WTC11 (cell line): ENCODE results near the gene NECTIN3. TPM values are rescaled to one million over a fixed set of nuclear protein-coding genes. Genes with fewer than 3 reads are reported as not detected.

Experiments
- ATAC-seq: fragments of 200-7000 bp; cut with Tn5 transposase; 2 replicates; pipeline ENCODE4 v1.10.0; 2021; ENCODE audit warnings: mild to moderate bottlenecking, moderate library complexity
- CTCF ChIA-PET: fragments of 300-600 bp; sonication (Branson Sonifier 250); formaldehyde crosslinking; loops from one replicate; lab custom pipeline; 2021; ENCODE audit warnings: antibody characterized with exemption; lab: Charles Lee
- POLR2A ChIA-PET: fragments of 350-600 bp; sonication (Branson Sonifier 250); formaldehyde crosslinking; loops from one replicate; lab custom pipeline; 2021; ENCODE audit warnings: antibody characterized with exemption; lab: Charles Lee
- DNase-seq: peaks from one replicate; pipeline ENCODE4 v3.0.0; 2021; ENCODE audit warnings: low spot score
- H3K27ac Mint-ChIP-seq: 2 replicates; pipeline ENCODE4 v1.8.0; 2021; ENCODE audit warnings: mixed read lengths
- H3K27me3 Mint-ChIP-seq: 2 replicates; pipeline ENCODE4 v1.8.0; 2021; ENCODE audit warnings: low read depth, mild to moderate bottlenecking, moderate library complexity, mixed read lengths
- H3K36me3 Mint-ChIP-seq: 2 replicates; pipeline ENCODE4 v1.8.0; 2021; ENCODE audit warnings: mixed read lengths
- H3K4me1 Mint-ChIP-seq: 2 replicates; pipeline ENCODE4 v1.8.0; 2022; ENCODE audit warnings: mixed read lengths
- H3K4me3 Mint-ChIP-seq: 2 replicates; pipeline ENCODE4 v1.8.0; 2021; ENCODE audit warnings: mild to moderate bottlenecking, moderate library complexity, mixed read lengths
- H3K9me3 Mint-ChIP-seq: 2 replicates; pipeline ENCODE4 v1.8.0; 2021; ENCODE audit warnings: mixed read lengths
- KAT7 ChIP-seq: sonication (generic); formaldehyde crosslinking; IDR thresholded peaks from 2 replicates; pipeline ENCODE4 v1.8.1; 2023; ENCODE audit warnings: missing genetic modification reagents, mild to moderate bottlenecking, borderline replicate concordance
- NFE2L1 ChIP-seq: sonication (generic); formaldehyde crosslinking; IDR thresholded peaks from 2 replicates; pipeline ENCODE4 v1.8.1; 2023; ENCODE audit warnings: missing genetic modification reagents
- RELA ChIP-seq: sonication (generic); formaldehyde crosslinking; IDR thresholded peaks from 2 replicates; pipeline ENCODE4 v1.8.1; 2022; ENCODE audit warnings: missing genetic modification reagents, mild to moderate bottlenecking, borderline replicate concordance
- SMAD3 ChIP-seq: sonication (generic); formaldehyde crosslinking; IDR thresholded peaks from 2 replicates; pipeline ENCODE4 v1.8.0; 2022; ENCODE audit warnings: missing genetic modification reagents, mild to moderate bottlenecking, borderline replicate concordance
- SOX15 ChIP-seq: fragments of 250-450 bp; sonication (Bioruptor Pico); IDR thresholded peaks from 2 replicates; pipeline ENCODE4 v1.9.0; 2021; ENCODE audit warnings: mild to moderate bottlenecking
- TP53 ChIP-seq: sonication (generic); formaldehyde crosslinking; IDR thresholded peaks from 2 replicates; pipeline ENCODE4 v1.8.1; 2023; ENCODE audit warnings: mild to moderate bottlenecking, missing genetic modification reagents
- ZBTB21 ChIP-seq: sonication (generic); formaldehyde crosslinking; IDR thresholded peaks from 2 replicates; pipeline ENCODE4 v1.8.1; 2023; ENCODE audit warnings: mild to moderate bottlenecking, missing genetic modification reagents, borderline replicate concordance
- ZNF121 ChIP-seq: sonication (generic); formaldehyde crosslinking; IDR thresholded peaks from 2 replicates; pipeline ENCODE4 v1.8.0; 2023; ENCODE audit warnings: missing genetic modification reagents
- ZNF138 ChIP-seq: sonication (generic); formaldehyde crosslinking; conservative IDR thresholded peaks from 2 replicates; pipeline ENCODE4 v1.8.1; 2022; ENCODE audit warnings: mild to moderate bottlenecking, moderate library complexity, missing genetic modification reagents
- total RNA-seq: library from RNA; stranded (reverse); gene quantifications from 3 replicates; pipeline ENCODE4 v1.2.3, GENCODE V29; 2021
- TF ChIP-seq, protein P1 (sequence below): sonication (generic); formaldehyde crosslinking; IDR thresholded peaks from 2 replicates; pipeline ENCODE4 v1.8.1; 2023; ENCODE audit warnings: mild to moderate bottlenecking, missing genetic modification reagents, borderline replicate concordance
- TF ChIP-seq, protein P2 (sequence below): sonication (generic); formaldehyde crosslinking; IDR thresholded peaks from 2 replicates; pipeline ENCODE4 v1.8.1; 2023; ENCODE audit warnings: mild to moderate bottlenecking, missing genetic modification reagents, moderate library complexity
- TF ChIP-seq, protein P3 (sequence below): sonication (generic); formaldehyde crosslinking; conservative IDR thresholded peaks from 2 replicates; pipeline ENCODE4 v1.8.1; 2022; ENCODE audit warnings: mild to moderate bottlenecking, missing genetic modification reagents
- TF ChIP-seq, protein P4 (sequence below): sonication (generic); formaldehyde crosslinking; IDR thresholded peaks from 2 replicates; pipeline ENCODE4 v1.8.1; 2022; ENCODE audit warnings: low read depth, missing genetic modification reagents, borderline replicate concordance
- TF ChIP-seq, protein P5 (sequence below): fragments of 250-450 bp; sonication (Bioruptor Pico); IDR thresholded peaks from 2 replicates; pipeline ENCODE4 v1.9.0; 2021; ENCODE audit warnings: mild to moderate bottlenecking, borderline replicate concordance
- TF ChIP-seq, protein P6 (sequence below): sonication (generic); formaldehyde crosslinking; IDR thresholded peaks from 2 replicates; pipeline ENCODE4 v1.8.0; 2022; ENCODE audit warnings: missing genetic modification reagents

Gene NECTIN3
- total RNA-seq, 1 experiment from 2014 or later, result 24.8 TPM

DNA sequence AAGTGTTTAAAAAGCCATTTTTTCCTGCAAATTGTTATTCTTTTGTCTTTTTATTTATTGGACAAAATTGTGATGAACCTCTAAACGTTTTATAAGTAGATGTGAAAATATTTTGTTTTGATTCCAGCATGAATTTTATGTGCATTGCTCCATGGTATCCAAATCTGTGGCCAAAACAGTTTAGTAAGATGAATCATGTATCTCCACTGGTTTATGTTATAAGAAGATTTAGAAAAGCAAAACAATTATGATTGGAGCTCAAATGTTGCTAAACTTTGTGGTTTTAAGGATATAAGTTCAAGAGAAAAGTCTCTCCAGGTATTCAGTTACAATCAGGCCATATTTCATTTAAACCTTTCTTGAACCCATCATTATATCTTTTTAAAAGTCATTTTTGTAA, 80.9 kb downstream of the NECTIN3 start:
- POLR2A ChIA-PET, result no interaction called here
- DNase-seq, result no peak
- peaks cover 30% of the 10 kb centered on the region for H3K4me1 Mint-ChIP-seq
- H3K9me3 Mint-ChIP-seq, result no peaks in the 10 kb centered on the region
- peaks cover 14% of the 10 kb centered on the region for H3K36me3 Mint-ChIP-seq
- H3K27ac Mint-ChIP-seq, result peak overlapping the region; percentile 78; the same call in 1 of the 2 replicates
- CTCF ChIA-PET, result no interaction called here
- no peaks in the 10 kb centered on the region for H3K27me3 Mint-ChIP-seq
- ATAC-seq, result no peak
- H3K4me3 Mint-ChIP-seq, result no peak overlapping the region
- TF ChIP-seq, protein P1, sequence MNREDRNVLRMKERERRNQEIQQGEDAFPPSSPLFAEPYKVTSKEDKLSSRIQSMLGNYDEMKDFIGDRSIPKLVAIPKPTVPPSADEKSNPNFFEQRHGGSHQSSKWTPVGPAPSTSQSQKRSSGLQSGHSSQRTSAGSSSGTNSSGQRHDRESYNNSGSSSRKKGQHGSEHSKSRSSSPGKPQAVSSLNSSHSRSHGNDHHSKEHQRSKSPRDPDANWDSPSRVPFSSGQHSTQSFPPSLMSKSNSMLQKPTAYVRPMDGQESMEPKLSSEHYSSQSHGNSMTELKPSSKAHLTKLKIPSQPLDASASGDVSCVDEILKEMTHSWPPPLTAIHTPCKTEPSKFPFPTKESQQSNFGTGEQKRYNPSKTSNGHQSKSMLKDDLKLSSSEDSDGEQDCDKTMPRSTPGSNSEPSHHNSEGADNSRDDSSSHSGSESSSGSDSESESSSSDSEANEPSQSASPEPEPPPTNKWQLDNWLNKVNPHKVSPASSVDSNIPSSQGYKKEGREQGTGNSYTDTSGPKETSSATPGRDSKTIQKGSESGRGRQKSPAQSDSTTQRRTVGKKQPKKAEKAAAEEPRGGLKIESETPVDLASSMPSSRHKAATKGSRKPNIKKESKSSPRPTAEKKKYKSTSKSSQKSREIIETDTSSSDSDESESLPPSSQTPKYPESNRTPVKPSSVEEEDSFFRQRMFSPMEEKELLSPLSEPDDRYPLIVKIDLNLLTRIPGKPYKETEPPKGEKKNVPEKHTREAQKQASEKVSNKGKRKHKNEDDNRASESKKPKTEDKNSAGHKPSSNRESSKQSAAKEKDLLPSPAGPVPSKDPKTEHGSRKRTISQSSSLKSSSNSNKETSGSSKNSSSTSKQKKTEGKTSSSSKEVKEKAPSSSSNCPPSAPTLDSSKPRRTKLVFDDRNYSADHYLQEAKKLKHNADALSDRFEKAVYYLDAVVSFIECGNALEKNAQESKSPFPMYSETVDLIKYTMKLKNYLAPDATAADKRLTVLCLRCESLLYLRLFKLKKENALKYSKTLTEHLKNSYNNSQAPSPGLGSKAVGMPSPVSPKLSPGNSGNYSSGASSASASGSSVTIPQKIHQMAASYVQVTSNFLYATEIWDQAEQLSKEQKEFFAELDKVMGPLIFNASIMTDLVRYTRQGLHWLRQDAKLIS (CRISPR knock-in tag), result no peak
- TF ChIP-seq SOX15 (CRISPR knock-in tag), result no peak
- no peak for TF ChIP-seq SMAD3
- TF ChIP-seq, protein P2, sequence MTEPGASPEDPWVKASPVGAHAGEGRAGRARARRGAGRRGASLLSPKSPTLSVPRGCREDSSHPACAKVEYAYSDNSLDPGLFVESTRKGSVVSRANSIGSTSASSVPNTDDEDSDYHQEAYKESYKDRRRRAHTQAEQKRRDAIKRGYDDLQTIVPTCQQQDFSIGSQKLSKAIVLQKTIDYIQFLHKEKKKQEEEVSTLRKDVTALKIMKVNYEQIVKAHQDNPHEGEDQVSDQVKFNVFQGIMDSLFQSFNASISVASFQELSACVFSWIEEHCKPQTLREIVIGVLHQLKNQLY (CRISPR knock-in tag), result no peak
- no peak for TF ChIP-seq NFE2L1 (CRISPR knock-in tag)

DNA sequence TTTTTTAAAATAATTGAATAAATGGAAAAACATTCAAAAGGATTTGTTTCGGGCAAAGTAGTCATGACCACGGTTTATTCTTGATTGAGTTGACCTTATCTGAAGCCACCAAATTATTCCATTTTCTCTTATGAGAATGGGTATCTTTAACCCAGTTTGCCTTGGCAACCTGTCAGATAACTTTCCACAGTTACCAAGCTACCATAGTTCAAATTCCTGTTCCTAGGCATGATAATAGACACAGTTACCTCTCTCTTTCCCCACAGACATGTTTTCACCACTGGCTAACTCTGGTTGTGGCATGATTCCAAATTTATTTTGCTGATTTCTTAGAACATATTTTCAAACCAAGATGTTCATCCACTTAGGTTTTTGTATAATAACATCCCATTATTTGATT, 84.9 kb downstream of the NECTIN3 start:
- Mint-ChIP-seq H3K27ac (peak overlapping the region; percentile 6; the same call in 1 of the 2 replicates), H3K27me3 (no peaks in the 10 kb centered on the region), H3K36me3 (peaks cover 18% of the 10 kb centered on the region), H3K4me1 (peaks cover 27% of the 10 kb centered on the region), H3K4me3 (no peak overlapping the region), H3K9me3 (no peaks in the 10 kb centered on the region)
- ChIA-PET POLR2A (no interaction called here), CTCF (no interaction called here)
- DNase-seq (no peak), ATAC-seq (no peak)
- TF ChIP-seq ZNF138 (CRISPR knock-in tag) (no peak), ZNF121 (no peak), ZBTB21 (CRISPR knock-in tag) (no peak), RELA (CRISPR knock-in tag) (no peak), KAT7 (CRISPR knock-in tag) (no peak), TP53 (CRISPR knock-in tag) (no peak)
- TF ChIP-seq, protein P3, sequence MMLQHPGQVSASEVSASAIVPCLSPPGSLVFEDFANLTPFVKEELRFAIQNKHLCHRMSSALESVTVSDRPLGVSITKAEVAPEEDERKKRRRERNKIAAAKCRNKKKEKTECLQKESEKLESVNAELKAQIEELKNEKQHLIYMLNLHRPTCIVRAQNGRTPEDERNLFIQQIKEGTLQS (CRISPR knock-in tag), result no peak
- TF ChIP-seq, protein P4, sequence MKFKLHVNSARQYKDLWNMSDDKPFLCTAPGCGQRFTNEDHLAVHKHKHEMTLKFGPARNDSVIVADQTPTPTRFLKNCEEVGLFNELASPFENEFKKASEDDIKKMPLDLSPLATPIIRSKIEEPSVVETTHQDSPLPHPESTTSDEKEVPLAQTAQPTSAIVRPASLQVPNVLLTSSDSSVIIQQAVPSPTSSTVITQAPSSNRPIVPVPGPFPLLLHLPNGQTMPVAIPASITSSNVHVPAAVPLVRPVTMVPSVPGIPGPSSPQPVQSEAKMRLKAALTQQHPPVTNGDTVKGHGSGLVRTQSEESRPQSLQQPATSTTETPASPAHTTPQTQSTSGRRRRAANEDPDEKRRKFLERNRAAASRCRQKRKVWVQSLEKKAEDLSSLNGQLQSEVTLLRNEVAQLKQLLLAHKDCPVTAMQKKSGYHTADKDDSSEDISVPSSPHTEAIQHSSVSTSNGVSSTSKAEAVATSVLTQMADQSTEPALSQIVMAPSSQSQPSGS (CRISPR knock-in tag), result no peak
- TF ChIP-seq, protein P5, sequence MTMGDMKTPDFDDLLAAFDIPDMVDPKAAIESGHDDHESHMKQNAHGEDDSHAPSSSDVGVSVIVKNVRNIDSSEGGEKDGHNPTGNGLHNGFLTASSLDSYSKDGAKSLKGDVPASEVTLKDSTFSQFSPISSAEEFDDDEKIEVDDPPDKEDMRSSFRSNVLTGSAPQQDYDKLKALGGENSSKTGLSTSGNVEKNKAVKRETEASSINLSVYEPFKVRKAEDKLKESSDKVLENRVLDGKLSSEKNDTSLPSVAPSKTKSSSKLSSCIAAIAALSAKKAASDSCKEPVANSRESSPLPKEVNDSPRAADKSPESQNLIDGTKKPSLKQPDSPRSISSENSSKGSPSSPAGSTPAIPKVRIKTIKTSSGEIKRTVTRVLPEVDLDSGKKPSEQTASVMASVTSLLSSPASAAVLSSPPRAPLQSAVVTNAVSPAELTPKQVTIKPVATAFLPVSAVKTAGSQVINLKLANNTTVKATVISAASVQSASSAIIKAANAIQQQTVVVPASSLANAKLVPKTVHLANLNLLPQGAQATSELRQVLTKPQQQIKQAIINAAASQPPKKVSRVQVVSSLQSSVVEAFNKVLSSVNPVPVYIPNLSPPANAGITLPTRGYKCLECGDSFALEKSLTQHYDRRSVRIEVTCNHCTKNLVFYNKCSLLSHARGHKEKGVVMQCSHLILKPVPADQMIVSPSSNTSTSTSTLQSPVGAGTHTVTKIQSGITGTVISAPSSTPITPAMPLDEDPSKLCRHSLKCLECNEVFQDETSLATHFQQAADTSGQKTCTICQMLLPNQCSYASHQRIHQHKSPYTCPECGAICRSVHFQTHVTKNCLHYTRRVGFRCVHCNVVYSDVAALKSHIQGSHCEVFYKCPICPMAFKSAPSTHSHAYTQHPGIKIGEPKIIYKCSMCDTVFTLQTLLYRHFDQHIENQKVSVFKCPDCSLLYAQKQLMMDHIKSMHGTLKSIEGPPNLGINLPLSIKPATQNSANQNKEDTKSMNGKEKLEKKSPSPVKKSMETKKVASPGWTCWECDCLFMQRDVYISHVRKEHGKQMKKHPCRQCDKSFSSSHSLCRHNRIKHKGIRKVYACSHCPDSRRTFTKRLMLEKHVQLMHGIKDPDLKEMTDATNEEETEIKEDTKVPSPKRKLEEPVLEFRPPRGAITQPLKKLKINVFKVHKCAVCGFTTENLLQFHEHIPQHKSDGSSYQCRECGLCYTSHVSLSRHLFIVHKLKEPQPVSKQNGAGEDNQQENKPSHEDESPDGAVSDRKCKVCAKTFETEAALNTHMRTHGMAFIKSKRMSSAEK (CRISPR knock-in tag), result no peak
- TF ChIP-seq, protein P6, sequence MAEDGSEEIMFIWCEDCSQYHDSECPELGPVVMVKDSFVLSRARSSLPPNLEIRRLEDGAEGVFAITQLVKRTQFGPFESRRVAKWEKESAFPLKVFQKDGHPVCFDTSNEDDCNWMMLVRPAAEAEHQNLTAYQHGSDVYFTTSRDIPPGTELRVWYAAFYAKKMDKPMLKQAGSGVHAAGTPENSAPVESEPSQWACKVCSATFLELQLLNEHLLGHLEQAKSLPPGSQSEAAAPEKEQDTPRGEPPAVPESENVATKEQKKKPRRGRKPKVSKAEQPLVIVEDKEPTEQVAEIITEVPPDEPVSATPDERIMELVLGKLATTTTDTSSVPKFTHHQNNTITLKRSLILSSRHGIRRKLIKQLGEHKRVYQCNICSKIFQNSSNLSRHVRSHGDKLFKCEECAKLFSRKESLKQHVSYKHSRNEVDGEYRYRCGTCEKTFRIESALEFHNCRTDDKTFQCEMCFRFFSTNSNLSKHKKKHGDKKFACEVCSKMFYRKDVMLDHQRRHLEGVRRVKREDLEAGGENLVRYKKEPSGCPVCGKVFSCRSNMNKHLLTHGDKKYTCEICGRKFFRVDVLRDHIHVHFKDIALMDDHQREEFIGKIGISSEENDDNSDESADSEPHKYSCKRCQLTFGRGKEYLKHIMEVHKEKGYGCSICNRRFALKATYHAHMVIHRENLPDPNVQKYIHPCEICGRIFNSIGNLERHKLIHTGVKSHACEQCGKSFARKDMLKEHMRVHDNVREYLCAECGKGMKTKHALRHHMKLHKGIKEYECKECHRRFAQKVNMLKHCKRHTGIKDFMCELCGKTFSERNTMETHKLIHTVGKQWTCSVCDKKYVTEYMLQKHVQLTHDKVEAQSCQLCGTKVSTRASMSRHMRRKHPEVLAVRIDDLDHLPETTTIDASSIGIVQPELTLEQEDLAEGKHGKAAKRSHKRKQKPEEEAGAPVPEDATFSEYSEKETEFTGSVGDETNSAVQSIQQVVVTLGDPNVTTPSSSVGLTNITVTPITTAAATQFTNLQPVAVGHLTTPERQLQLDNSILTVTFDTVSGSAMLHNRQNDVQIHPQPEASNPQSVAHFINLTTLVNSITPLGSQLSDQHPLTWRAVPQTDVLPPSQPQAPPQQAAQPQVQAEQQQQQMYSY (CRISPR knock-in tag), result no peak
- TF ChIP-seq, protein P1 (CRISPR knock-in tag), result no peak
